GM18526 (cell line): ENCODE measurements around the gene HTT-AS.

Experiments
- POLR2A ChIP-seq: IDR thresholded peaks from 3 replicates; pipeline ENCODE4 v1.6.1; 2011; ENCODE audit not compliant: insufficient read length; ENCODE audit errors: extremely low read depth

Gene HTT-AS

DNA sequence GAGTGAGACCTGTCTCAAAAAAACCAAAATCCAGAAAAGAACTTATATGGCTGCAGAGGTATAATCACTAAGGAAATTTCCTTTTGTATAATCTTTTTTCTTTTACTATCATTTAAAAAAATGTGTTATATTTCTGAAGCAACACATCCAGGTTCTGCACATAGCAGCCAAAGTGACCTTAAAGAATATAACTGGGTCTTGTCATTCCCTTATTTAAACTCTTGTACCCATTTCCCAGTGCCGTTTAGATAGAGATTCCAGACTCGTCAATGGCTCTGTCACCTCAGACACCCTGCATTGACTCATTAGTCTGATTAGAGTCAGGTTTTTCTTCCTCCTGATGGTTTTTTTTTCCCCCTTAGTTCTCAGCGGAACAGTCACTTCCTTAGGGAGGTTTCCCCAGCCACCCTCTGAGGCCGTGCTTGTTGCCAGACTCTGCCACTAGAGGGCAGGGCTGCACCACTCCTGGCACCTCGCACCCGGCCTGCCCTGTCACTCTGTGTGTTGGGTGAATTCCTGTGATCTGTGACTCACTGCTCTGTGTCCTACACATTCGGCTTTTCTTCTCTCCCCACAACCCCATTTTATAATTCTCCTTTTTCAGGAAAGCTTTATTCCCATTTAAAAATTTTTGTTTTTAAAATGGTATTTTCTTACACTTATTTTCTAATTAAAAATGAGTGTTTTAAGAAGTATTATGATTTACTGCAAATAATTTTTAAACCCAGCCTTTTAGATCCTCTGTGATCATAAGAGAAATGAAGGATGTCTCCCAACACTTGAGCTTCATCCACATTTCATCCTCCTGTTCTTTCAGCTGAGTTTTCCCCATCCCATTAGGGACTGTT is 32.2 kb upstream of the HTT-AS start:
- no peak for TF ChIP-seq POLR2A

GRCh38 chr4:3098346-3098745 is 24.0 kb upstream of the HTT-AS start:
- TF ChIP-seq POLR2A: no peak

DNA sequence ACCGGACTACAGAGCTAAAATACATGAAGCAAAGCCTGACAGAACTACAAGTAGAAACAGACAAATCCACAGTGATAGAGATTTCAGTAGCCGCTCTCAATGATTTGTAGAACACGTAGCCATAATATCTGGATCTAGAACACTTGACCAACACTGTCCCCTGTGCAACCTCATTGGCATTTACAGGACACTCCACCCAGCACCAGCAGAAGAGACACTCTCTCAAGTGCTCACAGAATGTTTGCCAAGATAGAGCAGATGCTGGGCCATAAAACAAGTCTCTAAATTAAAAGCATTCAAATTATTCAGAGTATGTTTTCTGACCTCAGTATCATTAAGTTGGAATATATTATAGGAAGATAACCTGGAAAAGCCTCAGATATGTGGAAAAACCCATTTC is 21.9 kb upstream of the HTT-AS start:
- TF ChIP-seq POLR2A: no peak

DNA sequence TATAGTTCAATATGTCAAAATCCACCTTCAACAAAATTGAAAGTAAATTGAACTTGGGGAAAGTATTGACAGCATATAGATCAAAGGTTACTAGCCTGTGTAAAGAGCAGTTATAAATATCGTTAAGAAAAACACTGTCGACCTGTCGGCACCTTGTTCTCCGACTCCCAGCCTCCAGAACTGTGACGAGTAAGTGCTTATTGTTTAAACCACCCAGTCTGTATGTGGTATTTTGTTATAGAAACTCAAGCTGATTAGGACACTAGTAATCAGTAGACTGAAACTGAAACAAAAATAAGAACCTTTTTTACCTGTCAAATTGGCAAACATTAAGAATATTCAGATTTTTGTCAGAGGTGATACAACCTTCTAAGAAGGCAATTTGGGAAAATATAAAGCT is 17.1 kb upstream of the HTT-AS start:
- TF ChIP-seq POLR2A: no peak

- TF ChIP-seq POLR2A: no peak
These were observed 12.9 kb upstream of the HTT-AS start for GRCh38 chr4:3087115-3087797.

DNA sequence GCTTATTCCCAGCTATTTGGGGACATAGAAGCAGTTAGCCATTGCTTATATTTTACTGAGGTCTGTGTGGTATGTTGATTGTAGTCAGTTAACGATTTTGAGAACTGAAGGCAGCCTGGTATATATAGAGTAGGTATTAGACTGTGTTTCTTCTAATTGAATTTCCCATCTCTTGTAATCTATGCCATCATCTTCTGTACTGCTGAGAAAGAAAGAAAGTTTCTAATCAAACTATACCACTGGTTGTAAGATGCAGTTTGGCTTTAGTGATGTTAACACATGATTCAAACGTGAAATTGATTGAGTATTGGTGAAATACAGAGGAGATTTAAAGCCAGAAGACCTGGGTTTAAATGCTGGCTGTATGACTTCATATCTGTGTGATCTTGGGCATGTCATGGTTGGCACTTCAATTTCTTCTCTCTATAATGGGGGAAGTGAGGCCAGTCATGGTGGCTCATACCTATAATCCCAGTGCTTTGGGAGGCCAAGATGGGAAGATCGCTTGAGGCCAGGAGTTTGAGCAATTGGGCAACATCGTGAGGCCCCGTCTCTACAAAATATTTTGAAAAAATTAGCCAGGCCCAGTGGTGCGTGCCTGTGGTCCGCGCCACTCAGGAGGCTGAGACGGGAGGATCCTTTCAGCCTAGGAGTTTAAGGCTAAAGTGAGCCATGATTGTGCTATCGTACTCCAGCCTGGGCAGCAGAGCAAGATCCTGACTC is 11.8 kb upstream of the HTT-AS start:
- no peak for TF ChIP-seq POLR2A

DNA sequence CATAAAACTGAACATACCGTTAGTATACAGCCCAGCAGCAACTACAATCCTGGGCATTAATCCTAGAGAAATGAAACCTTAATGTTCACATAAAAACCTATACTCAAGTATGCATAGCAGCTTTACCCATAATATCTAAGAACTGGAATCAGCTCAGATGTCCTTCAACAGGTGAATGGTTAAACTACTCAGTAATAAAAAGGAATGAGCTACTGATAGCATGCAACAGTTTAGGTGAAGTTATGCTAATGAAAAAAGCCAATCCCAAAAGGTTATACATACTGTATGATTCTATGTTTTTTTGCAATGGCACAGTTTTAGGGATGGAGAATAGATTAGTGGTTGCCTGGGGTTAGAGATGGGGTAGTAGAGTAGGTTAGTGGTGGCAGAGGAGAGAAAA is 9.4 kb upstream of the HTT-AS start:
- TF ChIP-seq POLR2A: no peak

- no peak for TF ChIP-seq POLR2A
These were observed 8.7 kb upstream of the HTT-AS start for GRCh38 chr4:3082925-3083515.

DNA sequence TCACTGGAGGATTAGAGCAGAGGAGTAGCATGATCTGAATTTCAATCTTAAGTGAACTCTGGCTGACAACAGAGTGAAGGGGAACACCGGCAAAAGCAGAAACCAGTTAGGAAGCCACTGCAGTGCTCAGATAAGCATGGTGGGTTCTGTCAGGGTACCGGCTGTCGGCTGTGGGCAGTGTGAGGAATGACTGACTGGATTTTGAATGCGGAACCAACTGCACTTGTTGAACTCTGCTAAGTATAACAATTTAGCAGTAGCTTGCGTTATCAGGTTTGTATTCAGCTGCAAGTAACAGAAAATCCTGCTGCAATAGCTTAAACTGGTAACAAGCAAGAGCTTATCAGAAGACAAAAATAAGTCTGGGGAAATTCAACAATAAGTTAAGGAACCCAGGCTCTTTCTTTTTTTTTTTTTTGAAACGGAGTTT is 5.4 kb upstream of the HTT-AS start:
- TF ChIP-seq POLR2A: no peak

- no peak for TF ChIP-seq POLR2A
These were observed 3.5 kb upstream of the HTT-AS start for GRCh38 chr4:3077796-3078195.

- TF ChIP-seq POLR2A: peak; percentile 49
These were observed 1.3 kb upstream of the HTT-AS start for GRCh38 chr4:3075652-3075981.

- peak; percentile 84 for TF ChIP-seq POLR2A
These were observed 711 bp upstream of the HTT-AS start for GRCh38 chr4:3074846-3075651.

DNA sequence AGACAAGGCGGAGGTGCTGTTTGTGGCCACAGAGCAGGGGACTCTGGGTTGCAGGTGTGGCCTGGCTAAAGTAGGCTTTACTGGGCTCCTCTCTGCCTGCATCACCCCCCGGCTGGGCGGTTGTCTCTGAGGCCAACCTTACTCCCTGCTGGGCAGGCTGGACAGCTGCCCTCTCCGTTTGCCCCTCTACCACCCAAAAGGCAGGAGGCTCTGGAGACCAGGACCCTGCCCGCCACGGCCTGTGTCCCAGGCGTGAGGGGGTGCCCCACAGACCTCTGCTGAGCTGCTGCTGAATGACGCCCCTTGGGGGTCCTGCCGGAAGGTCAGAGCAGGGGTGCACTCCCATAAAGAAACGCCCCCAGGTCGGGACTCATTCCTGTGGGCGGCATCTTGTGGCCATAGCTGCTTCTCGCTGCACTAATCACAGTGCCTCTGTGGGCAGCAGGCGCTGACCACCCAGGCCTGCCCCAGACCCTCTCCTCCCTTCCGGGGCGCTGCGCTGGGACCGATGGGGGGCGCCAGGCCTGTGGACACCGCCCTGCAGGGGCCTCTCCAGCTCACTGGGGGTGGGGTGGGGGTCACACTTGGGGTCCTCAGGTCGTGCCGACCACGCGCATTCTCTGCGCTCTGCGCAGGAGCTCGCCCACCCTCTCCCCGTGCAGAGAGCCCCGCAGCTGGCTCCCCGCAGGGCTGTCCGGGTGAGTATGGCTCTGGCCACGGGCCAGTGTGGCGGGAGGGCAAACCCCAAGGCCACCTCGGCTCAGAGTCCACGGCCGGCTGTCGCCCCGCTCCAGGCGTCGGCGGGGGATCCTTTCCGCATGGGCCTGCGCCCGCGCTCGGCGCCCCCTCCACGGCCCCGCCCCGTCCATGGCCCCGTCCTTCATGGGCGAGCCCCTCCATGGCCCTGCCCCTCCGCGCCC is 920 bp downstream of the HTT-AS start:
- peak; percentile 48 for TF ChIP-seq POLR2A

- TF ChIP-seq POLR2A: no peak
These were observed 2.5 kb downstream of the HTT-AS start for GRCh38 chr4:3071811-3072210.
